Measurements from ENCODE around the gene AATF.

AATF gene

DNA sequence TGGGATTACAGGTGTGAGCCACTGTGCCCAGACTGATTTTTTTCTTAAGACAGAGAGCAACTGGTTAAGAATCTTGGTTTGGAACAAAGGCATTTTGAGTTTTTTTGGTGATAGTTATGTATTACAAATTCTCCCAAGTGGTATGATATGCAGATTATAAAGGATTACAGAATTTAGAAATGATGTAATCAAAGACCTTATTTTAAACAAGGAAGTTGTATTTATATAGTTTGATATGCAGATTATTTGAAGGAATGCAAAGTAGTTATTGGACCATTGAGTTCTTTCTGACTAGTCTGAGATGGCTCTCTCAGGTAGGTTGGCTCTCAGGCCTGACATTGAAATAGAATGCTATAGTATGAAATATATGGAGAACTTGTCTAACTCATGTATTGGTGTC, 34.9 kb downstream of the AATF start:
- DNase-seq = no peak

DNA sequence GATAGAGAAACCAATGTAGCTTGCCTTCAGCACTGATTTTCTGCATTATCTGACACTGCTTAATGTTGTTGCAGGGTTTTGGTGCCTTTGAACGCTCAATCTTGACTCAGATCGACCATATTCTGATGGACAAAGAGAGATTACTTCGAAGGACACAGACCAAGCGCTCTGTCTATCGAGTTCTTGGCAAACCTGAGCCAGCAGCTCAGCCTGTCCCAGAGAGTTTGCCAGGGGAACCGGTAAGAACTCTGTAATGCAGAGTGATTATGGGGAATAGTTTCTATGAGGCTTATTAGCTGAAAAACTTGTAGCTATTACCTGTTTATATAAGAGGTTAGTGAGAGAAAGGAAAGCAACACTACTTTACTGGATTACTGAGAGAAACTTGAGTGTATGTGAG, 40.4 kb downstream of the AATF start:
- no peak for DNase-seq

DNA sequence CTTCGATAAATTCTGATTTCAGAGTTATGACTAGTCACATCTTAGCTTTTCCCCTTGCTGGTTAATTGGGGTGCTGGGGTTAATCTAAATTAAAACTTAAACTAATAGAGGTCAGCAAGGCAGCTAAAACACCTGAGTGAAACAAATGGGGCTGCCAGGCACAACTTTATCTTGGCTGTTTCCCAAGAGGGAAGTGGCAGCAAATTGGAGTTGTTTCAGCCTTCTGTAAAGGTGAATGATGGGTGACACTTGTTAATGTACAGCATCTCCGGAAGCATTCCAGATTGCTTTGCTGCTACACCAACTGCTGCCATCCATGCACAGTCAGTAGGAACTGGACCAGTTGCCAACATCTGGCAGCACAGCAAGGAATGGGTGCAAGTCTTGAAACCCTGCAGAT, 43.9 kb downstream of the AATF start:
- no peak for DNase-seq

DNA sequence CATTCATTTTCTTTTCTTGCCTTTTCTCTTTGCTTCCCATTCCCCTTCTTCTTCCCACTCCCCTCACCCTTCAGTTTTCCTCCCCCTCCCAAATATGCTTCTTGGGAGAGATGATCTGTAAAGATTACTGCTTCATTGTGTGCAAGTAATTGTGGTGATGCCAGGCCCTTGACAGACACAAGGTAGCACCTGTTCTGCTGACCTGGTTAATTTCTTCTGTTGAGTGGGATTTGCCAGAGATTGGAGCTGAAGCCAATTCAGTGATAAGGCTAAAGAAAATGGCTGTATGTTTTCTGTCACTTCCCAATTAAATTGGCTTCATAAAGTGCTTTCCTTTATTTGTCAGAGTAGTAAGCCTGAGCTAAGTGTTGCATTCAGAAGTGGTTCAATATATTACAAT, 44.5 kb downstream of the AATF start:
- DNase-seq = no peak

DNA sequence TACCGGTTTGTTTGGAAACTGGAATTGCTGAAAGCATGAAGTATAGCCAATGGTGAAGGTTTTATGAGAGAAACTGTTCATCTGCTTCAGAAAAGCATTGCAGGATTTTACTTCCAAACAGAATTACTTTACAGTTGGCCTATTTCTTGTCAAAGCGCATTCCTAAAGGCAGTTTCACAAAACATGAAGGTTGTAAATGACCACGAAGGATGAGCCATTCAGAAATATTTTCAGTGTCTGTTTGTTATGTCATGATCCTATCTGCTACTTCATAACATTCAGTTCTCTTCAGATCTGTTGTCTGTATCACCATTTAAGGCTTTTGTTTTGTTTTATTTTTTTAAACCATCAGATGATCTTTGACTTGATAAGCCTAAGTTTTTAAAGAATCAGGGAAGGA, 45.7 kb downstream of the AATF start:
- DNase-seq = no peak

DNA sequence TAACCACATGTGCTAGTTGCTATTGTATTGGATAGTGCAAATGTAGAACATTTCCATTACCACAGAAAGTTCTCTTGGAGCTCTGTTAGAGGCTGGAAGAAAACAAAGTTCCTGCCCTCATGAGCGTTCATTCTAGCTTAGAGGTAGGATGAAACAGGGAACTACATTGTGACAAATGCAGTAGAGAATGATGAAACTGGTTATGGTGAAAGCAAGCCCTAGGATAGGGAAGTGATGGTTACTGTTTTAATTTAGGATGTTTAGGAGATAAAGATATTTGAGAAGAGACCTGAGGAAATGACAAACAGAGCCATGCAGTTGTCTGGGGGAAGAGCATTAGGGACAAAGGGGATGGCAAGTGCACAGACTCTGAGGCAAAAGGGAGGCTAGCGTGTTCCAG, 50.7 kb downstream of the AATF start:
- DNase-seq = no peak

DNA sequence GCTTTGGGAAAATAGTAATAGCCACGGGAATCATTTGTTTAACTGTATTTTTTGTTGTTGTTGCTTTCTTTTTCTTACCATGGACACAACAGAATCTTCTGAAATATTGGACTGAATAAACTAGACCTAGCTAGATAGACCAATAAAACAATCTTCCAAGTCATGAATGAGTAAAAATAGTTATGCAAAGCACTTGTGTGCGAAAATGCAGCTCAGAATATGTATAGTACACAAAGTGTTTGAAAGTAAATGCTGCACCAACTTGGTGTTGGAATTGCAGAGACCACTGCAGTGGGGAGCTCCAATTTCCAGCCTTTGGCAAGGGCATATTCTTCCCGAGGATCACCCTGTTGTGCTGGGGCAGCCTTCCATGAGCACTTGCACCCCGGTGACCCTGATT, 68.0 kb downstream of the AATF start:
- DNase-seq = no peak

DNA sequence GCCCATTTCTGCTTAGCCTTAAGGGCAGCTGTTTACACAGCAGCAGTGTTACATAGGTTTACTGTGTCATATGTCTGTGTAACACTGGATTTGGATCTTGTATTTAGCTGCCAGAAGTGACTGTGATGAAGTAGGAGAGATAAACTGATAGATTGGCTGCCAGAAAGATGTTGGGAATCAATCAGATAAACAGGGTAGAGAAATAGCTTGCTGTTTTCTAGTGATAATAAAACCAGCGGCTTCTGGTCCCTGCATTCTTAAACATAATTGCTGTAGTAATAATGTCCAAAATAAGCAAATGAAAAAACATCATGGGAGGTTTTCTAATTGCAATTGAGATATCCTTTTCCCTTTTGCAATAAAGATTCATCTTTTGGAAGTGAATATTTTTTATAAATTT, 68.7 kb downstream of the AATF start:
- no peak for DNase-seq

DNA sequence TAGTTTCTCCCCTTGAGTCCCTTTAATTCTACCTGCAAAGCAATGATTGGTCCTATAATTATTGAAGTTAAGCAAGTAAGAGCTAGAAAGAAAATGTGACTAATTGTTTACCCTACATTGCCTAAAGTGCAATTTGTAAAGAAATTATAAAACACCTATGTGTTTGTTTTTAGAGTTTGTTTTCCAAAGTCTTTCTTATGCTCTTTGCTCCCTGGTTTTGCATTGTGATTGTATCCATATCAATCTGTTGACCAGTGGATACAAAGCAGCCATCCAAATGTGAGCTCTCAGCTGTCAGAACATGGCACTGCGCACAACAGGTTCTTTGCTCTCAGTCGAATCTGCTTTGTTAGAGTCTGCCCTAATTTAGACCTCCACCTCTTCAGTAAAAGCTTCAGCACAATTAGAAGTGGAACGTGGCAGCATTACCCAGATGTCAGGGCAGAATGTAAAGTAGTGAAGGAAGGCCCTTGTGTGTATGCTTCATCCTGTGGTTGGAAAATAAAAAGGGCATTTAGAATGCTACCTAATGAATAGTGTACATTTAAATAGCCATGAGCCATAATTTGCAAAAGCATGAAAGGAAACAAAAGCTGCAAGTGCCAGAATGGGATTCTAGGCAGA, 70.5 kb downstream of the AATF start:
- no peak for DNase-seq

DNA sequence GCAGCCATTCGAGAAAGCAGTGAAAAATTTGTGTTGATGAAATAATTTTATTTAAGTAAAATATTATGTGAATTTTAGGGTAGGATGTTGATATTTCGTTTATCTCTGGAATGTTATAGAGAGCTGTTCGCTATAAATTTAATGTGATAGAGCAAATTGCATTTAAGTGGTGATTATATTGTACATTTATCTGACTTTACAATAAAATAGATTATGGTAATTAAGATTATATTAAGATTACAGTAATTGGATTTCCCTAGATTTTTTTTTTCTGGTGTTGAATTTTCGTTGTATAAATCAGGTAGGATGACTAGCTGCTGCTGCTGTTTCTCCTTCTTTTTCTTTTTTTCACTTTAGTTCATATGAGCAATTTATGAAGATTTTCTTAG, 71.0 kb downstream of the AATF start:
- no peak for DNase-seq

DNA sequence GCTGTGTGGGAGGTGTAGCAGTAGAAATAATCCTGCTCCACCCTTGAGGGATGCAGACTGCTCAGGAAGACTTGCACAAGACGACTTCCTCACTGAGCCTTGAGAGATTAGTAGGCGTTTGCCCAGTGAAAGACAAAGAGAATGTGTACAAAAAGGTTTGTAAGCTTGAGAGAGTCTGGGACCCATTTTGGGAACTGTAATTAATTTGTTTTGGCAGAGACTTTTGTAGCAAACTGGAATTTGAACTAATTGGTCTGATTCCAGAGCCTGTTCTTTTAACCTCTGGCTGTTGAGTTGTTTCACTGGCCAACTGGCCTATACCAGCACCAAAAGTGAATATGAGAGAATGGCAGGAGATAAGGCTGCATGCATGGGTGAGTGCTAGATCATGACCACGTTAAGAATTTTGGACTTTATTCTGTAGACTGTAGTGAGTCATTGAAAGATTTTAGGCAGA, 75.5 kb downstream of the AATF start:
- DNase-seq = no peak

DNA sequence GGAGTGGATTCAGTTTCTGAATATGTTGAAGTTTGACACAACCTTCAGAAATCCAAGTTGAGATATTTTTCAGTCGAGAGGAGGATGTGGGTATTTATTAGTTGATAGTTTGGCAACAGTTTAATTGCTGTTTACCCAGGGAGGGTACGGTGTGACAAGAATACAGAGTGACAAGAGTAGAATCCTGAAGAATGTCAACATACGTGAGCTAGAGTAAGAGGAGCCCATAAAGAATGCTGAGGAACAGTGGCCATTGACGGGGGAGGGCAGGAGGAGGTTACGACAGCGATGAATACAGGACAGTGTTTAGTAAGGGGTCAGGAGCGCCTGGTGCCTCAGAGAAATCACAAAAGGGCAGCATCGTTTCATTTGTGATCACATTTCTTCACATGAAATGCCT, 76.5 kb downstream of the AATF start:
- DNase-seq = no peak

DNA sequence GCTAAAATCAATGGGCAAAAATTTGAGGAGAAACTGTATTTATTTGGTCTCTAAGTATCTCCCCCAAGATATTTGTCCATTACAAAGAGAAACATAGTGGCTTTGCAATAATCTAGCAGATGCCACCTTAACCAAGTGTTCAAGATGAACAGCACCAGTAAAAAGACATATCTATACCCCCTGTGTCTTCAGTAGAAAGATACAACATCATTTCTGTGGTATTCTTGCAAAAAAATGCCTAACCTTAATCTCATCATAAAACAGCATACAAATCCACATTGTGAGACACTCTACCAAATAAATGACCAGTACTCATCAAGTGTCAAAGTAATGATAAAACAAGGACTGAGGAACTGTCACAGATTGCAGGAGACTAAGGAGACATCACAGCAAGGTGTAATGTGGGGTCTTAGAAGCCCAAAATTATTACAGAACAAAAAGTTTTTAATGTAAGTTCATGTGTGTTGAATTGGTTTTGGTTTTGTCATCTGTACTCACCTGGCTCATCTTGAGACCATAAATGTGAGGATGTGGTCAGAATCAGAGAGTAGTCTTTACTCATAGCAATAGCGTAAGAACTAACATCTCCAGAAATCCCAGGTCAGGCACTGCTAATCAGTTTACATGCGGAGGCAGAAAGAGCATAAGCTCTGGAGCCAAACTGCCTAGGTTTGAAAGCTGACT, 77.2 kb downstream of the AATF start:
- no peak for DNase-seq

DNA sequence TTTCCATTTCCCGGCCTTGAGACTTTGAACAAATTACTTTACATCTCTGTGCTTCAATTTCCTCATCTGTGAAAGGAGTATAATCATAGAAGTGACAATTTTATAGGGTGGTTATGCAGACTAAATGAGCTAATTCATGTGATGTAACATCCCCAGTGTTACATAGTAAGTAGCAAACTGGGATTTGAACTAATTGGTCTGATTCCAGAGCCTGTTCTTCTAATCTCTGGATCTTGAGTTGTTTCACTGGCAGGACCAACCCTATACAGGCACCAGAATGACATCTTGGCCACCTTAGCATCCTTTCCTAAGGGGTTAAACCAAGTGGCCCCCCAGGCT, 77.7 kb downstream of the AATF start:
- no peak for DNase-seq

DNA sequence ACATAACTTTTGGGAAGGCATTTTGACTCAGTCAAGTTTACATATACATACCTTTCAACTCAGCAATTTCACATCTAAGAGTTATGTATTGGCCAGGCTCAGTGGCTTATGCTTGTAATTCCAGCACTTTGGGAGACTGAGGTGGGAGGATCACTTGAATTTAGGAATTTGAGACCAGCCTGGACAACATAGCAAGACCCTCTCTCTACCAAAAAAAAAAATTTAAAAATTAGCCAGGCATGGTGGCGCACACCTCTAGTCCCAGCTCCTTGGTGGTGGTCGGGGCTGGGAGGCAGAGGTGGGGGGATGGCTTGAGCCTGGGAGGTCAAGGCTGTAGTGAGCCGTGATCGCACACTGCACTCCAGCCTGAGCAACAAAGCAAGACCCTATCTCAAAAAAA, 79.3 kb downstream of the AATF start:
- DNase-seq = no peak

DNA sequence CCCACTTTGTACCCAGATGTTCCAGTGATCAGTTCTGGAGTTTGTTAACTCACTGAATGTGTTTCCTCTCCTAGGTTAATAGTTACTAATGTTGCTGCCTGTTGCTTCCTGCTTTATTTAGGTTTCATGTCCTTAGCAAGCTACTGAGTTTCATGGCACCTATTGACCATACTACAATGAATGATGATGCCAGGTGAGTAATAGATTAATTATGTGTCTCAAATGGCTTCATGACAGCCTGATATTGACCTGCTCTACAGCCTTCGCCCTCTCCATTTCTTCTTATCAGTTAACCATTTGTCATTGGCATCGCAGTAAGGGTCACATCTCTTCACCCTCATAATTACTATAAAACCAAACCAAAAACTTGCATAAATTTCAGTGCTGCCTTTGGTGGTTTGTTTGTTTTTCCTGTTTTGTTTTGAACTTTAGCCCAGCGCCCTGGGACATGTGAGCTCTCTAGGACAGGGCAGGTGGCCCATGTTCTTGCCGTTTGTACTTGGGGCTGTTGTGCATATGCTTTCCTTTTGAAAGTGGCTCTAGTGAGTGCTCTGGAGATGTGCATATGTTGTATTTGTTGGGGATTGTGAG, 82.8 kb downstream of the AATF start:
- DNase-seq = no peak

DNA sequence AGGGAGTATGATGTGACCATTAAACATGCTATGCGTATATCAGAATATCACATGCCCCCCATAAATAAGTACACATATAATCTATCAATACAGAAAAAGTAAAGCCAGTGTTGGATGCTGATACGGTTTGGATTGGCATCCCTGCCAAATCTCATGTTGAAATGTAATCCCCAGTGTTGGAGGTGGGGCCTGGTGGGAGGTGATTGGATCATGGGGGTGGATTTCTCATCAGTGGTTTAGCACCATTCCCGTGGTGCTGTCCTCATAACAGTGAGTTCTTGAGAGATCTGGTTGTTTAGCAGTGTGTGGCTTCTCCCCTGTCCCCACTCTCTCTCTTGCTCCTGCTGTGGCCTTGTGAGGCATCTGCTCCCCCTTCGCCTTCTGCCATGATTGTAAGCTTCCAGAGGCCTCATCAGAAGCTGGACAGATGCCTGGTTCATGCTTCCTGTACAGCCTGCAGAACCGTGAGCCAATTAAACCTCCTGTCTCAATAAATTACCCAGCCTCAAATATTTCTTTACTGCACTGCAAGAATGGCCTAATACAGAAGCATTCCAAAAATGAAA, 88.9 kb downstream of the AATF start:
- no peak for DNase-seq

DNA sequence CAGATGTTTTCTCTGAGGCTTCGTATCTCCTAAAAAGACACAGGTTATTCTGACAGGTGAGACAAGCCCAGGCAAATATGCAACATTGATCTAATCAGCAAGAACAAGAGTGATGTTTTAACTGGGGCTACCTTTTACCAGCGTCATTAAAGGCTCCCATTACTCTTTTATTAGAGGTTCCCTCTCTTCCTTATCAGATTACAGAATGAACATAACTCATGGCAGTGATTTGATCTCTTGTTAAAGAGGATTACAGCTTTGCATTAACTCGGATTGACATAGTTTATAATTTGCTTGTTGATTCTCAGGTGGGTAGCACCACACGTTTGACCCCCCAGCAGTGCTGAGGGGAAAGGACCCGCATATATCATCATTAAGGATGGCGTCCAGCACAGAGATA, 90.5 kb downstream of the AATF start:
- DNase-seq = no peak

DNA sequence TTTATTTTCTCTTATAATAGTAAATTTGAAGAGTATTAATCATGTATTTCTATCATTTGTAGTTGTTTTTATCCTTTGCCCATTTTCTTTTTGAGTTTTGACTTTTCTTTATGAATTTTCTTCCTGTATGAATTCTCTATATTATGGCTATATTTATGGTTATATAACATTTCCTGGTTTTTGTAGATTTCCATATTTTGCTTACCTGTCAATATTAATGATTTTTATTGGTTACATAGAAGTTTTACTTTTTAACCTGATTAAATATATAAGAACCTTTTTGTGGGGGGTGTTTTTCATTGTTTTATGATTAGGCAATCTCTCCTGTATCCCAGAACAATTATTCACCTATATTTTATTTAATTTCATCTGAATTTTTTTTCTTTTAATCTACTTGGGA, 93.2 kb downstream of the AATF start:
- DNase-seq = no peak

DNA sequence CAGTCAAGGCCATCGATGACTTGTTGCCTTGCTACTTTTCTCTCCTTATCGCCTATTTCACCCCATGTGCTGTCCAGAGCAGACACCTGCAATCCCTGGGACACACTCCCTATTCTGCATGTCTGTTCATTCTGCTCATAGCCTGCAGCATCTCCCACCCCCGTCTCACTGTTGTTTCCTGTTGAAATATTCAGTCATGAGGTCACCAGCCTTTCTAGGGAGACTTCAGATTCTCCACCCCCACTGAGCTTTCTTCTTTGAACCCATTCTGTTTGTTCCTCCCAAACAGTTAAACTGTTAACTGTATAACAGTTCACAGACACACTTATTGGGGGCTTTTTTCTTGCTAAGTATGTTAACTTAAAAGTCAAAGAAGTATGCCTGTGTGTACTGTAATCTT, 94.4 kb downstream of the AATF start:
- DNase-seq = no peak

DNA sequence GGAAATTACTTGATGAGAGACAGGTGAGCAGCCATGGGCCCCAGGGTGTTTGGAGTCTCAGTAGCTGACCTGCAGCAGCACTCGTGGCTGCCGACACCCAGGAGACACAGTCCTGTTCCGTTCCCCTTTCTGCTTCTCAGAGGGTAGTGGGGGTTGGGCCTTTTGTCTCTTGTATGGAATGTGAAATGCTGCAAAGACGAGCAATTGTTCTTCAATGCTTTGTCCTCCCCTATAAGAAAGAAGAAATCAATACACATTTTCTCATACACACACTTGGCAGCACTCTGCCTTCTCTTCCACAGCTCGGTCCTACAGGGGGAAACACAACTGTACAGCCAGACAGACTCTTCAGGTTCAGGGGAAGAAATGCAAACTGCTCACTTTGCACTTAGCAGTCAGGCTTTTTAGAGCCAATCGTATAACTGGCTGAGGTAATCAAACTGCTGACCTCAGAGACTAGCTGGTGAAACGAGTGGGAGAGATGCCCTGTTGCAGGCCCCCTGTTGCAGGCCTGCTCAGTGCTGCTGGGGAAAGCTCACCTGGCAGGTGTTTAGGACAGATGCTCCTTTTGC, 96.7 kb downstream of the AATF start:
- no peak for DNase-seq

DNA sequence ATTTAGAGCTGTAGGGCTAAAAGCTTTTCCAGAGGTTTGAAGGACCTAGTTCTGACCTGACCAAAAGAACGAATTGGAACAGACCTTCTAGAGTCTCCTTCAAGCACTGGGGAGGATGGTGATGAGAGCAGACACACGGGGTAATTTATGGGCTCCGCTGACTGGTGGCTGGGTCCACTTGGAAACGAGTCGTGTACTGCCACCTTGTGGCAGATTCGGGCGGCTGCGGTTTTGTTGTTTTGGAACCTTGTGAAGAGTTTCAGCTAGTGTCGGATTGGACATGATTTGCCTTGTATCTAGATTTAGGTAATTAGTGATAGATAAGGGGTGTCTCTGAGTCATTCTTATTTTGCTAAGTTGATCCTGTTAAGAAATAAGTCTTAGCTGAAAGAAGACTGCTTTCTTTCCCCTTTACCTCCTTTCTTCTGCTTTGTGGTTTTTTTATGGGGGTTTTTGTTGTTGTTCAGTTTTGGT, 98.9 kb downstream of the AATF start:
- DNase-seq = peak; percentile 65

DNA sequence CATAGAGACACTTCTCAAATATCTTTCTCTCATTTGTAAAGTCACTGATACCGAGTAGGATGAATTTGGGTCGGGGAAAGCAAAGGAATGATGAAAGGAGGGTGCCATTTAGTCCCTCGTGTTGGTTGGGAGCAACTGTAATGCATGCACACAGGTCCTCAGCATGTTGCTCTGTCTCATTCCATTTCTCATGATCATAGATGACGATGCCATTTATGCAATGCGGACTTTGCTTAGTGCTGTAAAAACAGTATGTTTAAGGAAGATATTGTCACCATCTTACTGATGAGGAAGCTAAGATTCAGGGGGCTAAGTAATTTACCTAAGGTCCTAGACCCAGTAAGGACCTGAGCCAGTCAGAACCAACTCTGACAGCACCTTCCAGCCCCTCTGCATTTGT, 100.1 kb downstream of the AATF start:
- DNase-seq = no peak

DNA sequence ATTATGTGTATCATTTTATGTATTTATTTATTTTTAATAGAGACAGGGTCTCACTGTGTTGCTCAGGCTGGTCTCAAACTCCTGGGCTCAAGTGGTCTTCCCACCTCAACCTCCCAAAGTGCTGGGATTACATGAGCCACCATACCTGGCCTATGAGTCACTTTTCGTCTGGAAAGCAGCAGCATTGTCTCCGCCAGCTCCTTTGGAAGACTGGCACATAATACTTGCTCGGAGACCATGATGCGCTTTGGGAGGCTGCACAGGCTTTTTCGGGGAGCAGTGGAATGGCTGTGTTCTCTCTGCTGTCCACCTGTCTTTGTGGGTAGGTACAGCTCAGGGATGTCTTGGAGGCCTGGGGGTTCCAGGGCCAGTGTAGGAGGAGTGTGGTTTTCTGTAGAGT, 102.2 kb downstream of the AATF start:
- DNase-seq = no peak
